SK-N-SH (cell line): ENCODE data around the gene MARCHF3.

Experiments used
- POLR2AphosphoS5 ChIP-seq: IDR thresholded peaks from 2 replicates; pipeline ENCODE4 v1.6.1; 2012; ENCODE audit warnings: low read depth, low read length
- RXRA ChIP-seq: IDR thresholded peaks from 2 replicates; pipeline ENCODE4 v1.4.0; 2012; ENCODE audit warnings: low read depth, mild to moderate bottlenecking, borderline replicate concordance
- TF ChIP-seq, protein P1 (sequence below): fragments of 200-600 bp; sonication (generic); IDR thresholded peaks from 2 replicates; pipeline ENCODE4 v1.6.1; 2017; ENCODE audit warnings: antibody characterized with exemption, mild to moderate bottlenecking, moderate library complexity
- TF ChIP-seq, protein P2 (sequence below): IDR thresholded peaks from 2 replicates; pipeline ENCODE4; 2012
- TF ChIP-seq, protein P3 (sequence below): fragments of 150-350 bp; IDR thresholded peaks from 2 replicates; pipeline ENCODE4 v1.6.1; 2017; ENCODE audit warnings: antibody characterized with exemption, low read length, low read depth, borderline replicate concordance

GRCh38 chr5:127019928-127020327, 10.4 kb downstream of the MARCHF3 start:
- TF ChIP-seq, protein P1, sequence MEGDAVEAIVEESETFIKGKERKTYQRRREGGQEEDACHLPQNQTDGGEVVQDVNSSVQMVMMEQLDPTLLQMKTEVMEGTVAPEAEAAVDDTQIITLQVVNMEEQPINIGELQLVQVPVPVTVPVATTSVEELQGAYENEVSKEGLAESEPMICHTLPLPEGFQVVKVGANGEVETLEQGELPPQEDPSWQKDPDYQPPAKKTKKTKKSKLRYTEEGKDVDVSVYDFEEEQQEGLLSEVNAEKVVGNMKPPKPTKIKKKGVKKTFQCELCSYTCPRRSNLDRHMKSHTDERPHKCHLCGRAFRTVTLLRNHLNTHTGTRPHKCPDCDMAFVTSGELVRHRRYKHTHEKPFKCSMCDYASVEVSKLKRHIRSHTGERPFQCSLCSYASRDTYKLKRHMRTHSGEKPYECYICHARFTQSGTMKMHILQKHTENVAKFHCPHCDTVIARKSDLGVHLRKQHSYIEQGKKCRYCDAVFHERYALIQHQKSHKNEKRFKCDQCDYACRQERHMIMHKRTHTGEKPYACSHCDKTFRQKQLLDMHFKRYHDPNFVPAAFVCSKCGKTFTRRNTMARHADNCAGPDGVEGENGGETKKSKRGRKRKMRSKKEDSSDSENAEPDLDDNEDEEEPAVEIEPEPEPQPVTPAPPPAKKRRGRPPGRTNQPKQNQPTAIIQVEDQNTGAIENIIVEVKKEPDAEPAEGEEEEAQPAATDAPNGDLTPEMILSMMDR: no peak
- TF ChIP-seq, protein P2, sequence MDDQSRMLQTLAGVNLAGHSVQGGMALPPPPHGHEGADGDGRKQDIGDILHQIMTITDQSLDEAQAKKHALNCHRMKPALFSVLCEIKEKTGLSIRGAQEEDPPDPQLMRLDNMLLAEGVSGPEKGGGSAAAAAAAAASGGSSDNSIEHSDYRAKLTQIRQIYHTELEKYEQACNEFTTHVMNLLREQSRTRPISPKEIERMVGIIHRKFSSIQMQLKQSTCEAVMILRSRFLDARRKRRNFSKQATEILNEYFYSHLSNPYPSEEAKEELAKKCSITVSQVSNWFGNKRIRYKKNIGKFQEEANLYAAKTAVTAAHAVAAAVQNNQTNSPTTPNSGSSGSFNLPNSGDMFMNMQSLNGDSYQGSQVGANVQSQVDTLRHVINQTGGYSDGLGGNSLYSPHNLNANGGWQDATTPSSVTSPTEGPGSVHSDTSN: no peak
- TF ChIP-seq POLR2AphosphoS5 (no peak), RXRA (no peak)
- TF ChIP-seq, protein P3, sequence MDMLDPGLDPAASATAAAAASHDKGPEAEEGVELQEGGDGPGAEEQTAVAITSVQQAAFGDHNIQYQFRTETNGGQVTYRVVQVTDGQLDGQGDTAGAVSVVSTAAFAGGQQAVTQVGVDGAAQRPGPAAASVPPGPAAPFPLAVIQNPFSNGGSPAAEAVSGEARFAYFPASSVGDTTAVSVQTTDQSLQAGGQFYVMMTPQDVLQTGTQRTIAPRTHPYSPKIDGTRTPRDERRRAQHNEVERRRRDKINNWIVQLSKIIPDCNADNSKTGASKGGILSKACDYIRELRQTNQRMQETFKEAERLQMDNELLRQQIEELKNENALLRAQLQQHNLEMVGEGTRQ: no peak
